Endodermal cell (in vitro differentiated cells): ENCODE measurements around the gene GRID1. TPM values are rescaled to one million over a fixed set of nuclear protein-coding genes. Genes with fewer than 3 reads are reported as not detected.

Experiments used
- DNase-seq: peaks from one replicate; pipeline ENCODE4 v3.0.0-alpha.2; 2017
- H3K27ac ChIP-seq: 2 replicates; pipeline ENCODE4 v1.5.1; 2013; ENCODE audit warnings: mild to moderate bottlenecking, low read depth, low read length, moderate library complexity
- H3K27me3 ChIP-seq: 2 replicates; pipeline ENCODE4 v1.6.1; 2013; ENCODE audit warnings: mild to moderate bottlenecking, low read length, moderate library complexity; ENCODE audit not compliant: insufficient read depth, control insufficient read depth, poor library complexity, severe bottlenecking
- H3K36me3 ChIP-seq: 2 replicates; pipeline ENCODE4 v1.7.0; 2013; ENCODE audit warnings: mild to moderate bottlenecking, low read length, moderate library complexity; ENCODE audit not compliant: control insufficient read depth, insufficient read depth
- H3K4me1 ChIP-seq: one replicate; pipeline ENCODE4 v1.7.0; 2013; ENCODE audit warnings: low read length; ENCODE audit not compliant: control insufficient read depth, insufficient read depth
- H3K4me3 ChIP-seq: 2 replicates; pipeline ENCODE4 v1.5.1; 2013; ENCODE audit warnings: mild to moderate bottlenecking, low read length, moderate library complexity
- H3K9ac ChIP-seq: 2 replicates; pipeline ENCODE4 v1.6.1; 2013; ENCODE audit warnings: mild to moderate bottlenecking, low read length, moderate library complexity; ENCODE audit not compliant: poor library complexity, severe bottlenecking; ENCODE audit errors: extremely low read depth
- H3K9me3 ChIP-seq: 2 replicates; pipeline ENCODE4 v1.6.1; 2013; ENCODE audit warnings: mild to moderate bottlenecking, low read length, moderate library complexity; ENCODE audit not compliant: control insufficient read depth
- H3K27ac Mint-ChIP-seq: 2 replicates; pipeline ENCODE4 v1.8.0; 2020; ENCODE audit warnings: mixed read lengths
- H3K27me3 Mint-ChIP-seq: 2 replicates; pipeline ENCODE4 v1.8.0; 2021; ENCODE audit warnings: mild to moderate bottlenecking, mixed read lengths; ENCODE audit not compliant: insufficient read depth
- H3K36me3 Mint-ChIP-seq: 2 replicates; pipeline ENCODE4 v1.8.0; 2020; ENCODE audit warnings: low read depth, mixed read lengths
- H3K4me1 Mint-ChIP-seq: 2 replicates; pipeline ENCODE4 v1.8.0; 2020; ENCODE audit warnings: mixed read lengths
- H3K4me3 Mint-ChIP-seq: 2 replicates; pipeline ENCODE4 v1.8.0; 2020; ENCODE audit warnings: mild to moderate bottlenecking, moderate library complexity, mixed read lengths
- H3K9me3 Mint-ChIP-seq: 2 replicates; pipeline ENCODE4 v1.8.0; 2020; ENCODE audit warnings: mild to moderate bottlenecking, mixed read lengths
- WGBS, 2 experiments: methylation state at CpG; one replicate each; pipeline versions ENCODE4 v1.1.5 to v1.1.7; 2013; ENCODE audit warnings: missing lambda C conversion rate in 2 of 2, mixed read lengths in 1 of 2; ENCODE audit not compliant: insufficient coverage in 1 of 2, insufficient read length in 1 of 2; 5-methylcytosine and 5-hydroxymethylcytosine counted together
- total RNA-seq, 2 donors: library from RNA; stranded (reverse); fragmentation: NEBNext Ultra II Directional in 1 of 2; extraction: Animal tissue kit (Norgen Biotek cat#: 25700) in 1 of 2; gene quantifications; 2 replicates in 1 of 2; 3 replicates in 1 of 2; pipeline ENCODE4 v1.2.1, GENCODE V29; 2021
- TF ChIP-seq, protein P1 (sequence below): fragments of 200-600 bp; sonication (generic); conservative IDR thresholded peaks from 2 replicates; pipeline ENCODE4 v1.5.0; 2021; ENCODE audit warnings: antibody characterized with exemption, mild to moderate bottlenecking

GRID1 gene
- total RNA-seq, 2 donors from 2014 or later, result 0.13 to 0.53 TPM

GRCh38 chr10:85658518-85658917, 708.1 kb downstream of the GRID1 start:
- Histone ChIP-seq H3K4me3 (no peak overlapping the region), H3K27ac (no peak overlapping the region), H3K9ac (no peak overlapping the region), H3K27me3 (no peaks in the 10 kb centered on the region), H3K4me1 (no peaks in the 10 kb centered on the region), H3K9me3 (no peaks in the 10 kb centered on the region), H3K36me3 (no peaks in the 10 kb centered on the region)
- Mint-ChIP-seq H3K36me3 (no peaks in the 10 kb centered on the region), H3K4me1 (no peaks in the 10 kb centered on the region), H3K9me3 (no peaks in the 10 kb centered on the region), H3K4me3 (no peak overlapping the region), H3K27me3 (peaks cover 2% of the 10 kb centered on the region), H3K27ac (no peak overlapping the region)
- 90 to 94% methylated on average over 3 of the region's 3 CpGs for WGBS, 2 experiments
- no peak for DNase-seq
- TF ChIP-seq, protein P1, sequence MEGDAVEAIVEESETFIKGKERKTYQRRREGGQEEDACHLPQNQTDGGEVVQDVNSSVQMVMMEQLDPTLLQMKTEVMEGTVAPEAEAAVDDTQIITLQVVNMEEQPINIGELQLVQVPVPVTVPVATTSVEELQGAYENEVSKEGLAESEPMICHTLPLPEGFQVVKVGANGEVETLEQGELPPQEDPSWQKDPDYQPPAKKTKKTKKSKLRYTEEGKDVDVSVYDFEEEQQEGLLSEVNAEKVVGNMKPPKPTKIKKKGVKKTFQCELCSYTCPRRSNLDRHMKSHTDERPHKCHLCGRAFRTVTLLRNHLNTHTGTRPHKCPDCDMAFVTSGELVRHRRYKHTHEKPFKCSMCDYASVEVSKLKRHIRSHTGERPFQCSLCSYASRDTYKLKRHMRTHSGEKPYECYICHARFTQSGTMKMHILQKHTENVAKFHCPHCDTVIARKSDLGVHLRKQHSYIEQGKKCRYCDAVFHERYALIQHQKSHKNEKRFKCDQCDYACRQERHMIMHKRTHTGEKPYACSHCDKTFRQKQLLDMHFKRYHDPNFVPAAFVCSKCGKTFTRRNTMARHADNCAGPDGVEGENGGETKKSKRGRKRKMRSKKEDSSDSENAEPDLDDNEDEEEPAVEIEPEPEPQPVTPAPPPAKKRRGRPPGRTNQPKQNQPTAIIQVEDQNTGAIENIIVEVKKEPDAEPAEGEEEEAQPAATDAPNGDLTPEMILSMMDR, result no peak

- Histone ChIP-seq H3K4me3 (no peak overlapping the region), H3K27me3 (no peaks in the 10 kb centered on the region), H3K27ac (no peak overlapping the region), H3K9me3 (no peaks in the 10 kb centered on the region), H3K9ac (no peak overlapping the region), H3K4me1 (no peaks in the 10 kb centered on the region), H3K36me3 (no peaks in the 10 kb centered on the region)
- WGBS, 2 experiments, result 80 to 88% methylated on average over 3 to 4 of the region's 4 CpGs
- H3K27me3 Mint-ChIP-seq, result peaks cover 2% of the 10 kb centered on the region
- TF ChIP-seq, protein P1, result no peak
- H3K36me3 Mint-ChIP-seq, result no peaks in the 10 kb centered on the region
- no peak overlapping the region for H3K27ac Mint-ChIP-seq
- no peak for DNase-seq
- no peaks in the 10 kb centered on the region for H3K4me1 Mint-ChIP-seq
- no peaks in the 10 kb centered on the region for H3K9me3 Mint-ChIP-seq
- H3K4me3 Mint-ChIP-seq, result no peak overlapping the region
These were observed 709.0 kb downstream of the GRID1 start for GRCh38 chr10:85657476-85658113.

GRCh38 chr10:85655411-85655810, 711.2 kb downstream of the GRID1 start:
- WGBS, 2 experiments, result 86 to 90% methylated on average over 2 of the region's 2 CpGs
- TF ChIP-seq, protein P1, result no peak
- Mint-ChIP-seq H3K4me1 (no peaks in the 10 kb centered on the region), H3K36me3 (no peaks in the 10 kb centered on the region), H3K4me3 (no peak overlapping the region), H3K27me3 (peaks cover 2% of the 10 kb centered on the region), H3K27ac (no peak overlapping the region), H3K9me3 (no peaks in the 10 kb centered on the region)
- no peaks in the 10 kb centered on the region for H3K4me1 ChIP-seq
- no peak overlapping the region for H3K4me3 ChIP-seq
- H3K9ac ChIP-seq, result no peak overlapping the region
- no peak for DNase-seq
- no peak overlapping the region for H3K27ac ChIP-seq
- no peaks in the 10 kb centered on the region for H3K36me3 ChIP-seq
- H3K9me3 ChIP-seq, result no peaks in the 10 kb centered on the region
- no peaks in the 10 kb centered on the region for H3K27me3 ChIP-seq
